OCI-M1 (cell line): ENCODE results near the gene PLPP2.

Experiments
- DNase-seq: peaks from one replicate; lab custom pipeline; 2025; lab: John Stamatoyannopoulos, UW

PLPP2 gene

DNA sequence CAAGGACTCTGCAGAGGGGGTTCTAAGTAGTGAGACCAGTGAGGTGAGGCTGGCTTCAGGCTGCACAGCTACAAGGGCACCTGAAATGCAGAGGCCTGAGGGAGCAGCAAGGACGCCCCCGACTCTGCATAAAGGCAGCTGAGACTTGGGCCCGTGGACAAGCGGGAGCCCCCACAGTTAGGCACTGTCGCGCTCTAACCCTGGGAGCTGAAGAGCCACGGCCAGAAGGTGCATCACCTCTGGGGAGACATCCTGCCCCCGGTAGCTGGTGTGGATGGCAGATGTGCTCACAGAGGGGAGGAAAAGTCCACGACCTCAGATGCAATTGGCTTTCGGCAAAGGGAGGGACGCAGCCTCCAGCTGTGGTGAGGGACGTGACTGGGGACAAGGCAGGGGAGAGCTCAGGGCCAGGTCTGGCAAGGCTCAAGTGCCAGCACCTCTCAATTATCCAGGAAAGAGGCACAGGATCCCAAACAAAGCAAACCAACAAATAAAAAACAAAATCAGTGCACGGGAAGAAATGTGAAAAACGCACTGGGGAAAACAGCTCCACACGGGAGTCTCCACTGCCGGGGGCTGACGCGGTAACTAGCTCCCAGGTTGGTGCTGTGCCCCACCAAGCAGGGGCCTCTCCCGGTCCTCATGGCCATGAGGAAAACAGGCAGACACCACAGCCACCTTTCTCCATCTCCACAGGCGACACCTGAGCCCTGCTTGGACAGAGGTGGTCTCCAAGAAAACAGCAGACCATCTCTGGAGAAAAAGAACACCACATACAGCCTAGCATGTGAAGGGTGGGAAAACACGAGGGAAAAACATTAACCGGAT is 23.0 kb upstream of the PLPP2 start:
- DNase-seq, result no peak

DNA sequence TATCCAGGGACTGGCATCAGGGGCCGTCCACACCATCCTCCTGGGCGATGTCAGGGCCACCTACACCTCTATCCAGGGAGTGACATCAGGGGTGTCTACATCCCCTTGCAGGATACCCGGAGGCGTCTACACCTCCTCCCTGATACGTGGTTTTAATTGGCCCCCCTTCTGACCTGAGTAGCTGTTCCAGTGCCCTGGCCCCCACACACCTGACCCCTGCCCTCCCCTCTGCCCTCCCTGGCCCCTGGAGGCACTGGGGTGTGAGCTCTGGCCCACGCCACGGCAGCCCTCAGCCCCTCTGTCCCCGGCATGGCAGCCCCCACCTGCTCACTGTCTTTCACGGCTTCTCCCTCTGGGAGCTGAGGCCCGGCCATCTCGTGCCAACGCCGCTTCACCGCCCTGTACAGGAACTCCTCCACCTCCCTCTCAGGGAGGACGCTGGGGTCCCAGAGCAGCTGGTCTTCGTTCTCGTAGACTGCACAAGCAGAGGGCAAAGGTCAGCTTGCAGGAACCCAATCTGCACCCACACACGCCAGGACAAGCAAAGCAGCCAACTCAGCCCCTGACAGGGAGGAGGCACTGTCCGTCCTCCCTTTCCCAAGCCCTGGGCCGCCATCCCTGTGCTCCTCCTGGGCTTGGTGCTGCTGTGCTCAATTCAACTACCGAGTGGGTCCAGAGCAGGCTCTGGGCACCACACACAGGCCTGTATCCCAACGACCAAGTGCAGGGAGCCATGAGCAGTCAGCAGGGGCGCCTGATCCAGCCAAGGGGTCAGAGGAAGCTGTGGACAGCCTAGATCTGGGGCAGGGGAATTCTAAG is 22.2 kb upstream of the PLPP2 start:
- DNase-seq, result no peak

DNA sequence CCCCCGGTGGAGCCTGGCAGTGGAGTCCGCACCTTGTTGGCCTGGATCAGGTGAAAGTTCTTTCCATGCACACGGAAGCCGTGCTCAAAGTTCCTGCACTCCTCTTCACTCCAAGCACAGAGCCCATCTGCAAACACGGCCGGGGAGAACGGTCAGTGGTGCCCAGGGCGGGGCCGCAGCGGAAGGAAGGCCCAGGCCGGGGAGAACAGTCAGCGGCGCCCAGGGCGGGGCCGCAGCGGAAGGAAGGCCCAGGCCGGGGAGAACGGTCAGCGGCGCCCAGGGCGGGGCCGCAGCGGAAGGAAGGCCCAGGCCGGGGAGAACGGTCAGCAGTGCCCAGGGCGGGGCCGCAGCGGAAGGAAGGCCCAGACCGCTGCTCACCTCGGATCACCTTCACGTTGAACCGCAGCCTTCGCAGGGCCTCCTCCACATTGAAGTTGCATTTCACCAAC is 20.6 kb upstream of the PLPP2 start:
- no peak for DNase-seq

DNA sequence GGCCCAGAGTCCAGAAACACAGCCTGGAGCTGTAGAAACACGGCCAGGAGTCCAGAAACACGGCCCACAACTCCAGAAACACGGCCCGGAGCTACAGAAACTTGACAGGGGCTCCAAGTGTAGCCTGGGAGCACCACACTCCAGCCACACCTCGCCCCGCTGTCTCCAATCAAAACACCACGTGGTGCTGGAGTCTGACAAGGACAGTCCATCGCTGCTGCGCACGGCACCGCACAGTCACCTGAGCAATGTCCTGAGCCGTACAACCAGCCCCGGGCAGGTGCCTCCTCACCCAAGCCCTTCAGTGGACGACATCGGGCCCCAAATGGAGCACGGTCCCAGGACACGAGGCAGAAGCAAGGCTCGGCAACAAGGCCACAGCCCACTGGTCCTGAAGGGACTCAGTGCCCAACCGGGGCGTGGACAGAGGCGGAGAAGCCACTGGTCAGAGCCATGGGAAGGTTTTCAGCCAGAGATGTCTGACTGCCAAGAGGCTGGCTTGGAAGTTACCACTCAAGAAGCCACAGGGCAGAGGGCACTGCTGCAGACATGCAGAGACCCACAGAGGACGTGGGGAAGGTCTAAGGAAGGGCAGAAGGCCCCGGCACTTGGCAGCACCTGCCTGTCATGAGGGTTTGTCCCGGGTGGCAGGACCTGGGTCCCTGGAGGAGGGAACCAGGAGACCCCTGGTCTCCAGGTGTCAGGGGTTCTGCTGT is 19.7 kb upstream of the PLPP2 start:
- DNase-seq, result no peak

DNA sequence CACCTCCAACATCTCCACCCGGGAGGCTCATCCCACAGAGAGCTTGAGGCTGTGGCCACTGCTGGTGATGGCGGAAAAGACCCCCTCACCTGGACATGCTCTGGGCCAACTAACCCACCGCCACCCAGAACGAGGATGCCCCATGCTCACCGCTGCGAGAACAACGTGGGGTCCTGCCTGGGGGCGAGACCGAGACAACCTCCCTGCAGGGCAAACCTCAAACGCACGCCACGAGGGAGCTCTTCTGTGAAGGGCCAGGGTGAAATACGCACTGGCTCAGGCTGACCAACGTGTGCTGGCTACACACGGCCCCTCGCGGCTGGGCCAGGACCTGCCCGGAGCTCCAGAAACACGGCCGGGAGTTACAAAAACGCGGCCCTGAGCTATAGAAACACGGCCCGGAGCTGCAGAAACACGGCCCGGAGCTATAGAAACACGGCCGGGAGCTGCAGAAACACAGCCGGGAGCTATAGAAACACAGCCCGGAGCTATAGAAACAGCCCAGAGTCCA is 19.0 kb upstream of the PLPP2 start:
- no peak for DNase-seq

DNA sequence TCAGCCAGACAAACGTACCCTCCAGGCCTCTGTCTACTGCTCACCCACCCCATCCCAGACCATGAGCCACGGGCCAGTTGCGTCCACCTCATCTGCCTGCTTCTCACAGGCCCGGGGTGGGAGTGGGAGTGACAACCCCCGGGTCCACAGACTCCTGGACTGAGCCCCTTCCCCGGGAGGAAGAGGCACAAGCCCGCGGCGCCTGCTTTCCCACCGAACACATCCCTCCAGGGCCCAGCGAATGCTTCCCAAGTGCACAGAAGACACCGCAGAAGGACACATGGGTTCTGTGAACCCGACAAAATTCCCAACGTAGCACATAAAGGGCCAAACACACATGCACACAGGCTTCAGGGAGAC is 18.0 kb upstream of the PLPP2 start:
- no peak for DNase-seq

DNA sequence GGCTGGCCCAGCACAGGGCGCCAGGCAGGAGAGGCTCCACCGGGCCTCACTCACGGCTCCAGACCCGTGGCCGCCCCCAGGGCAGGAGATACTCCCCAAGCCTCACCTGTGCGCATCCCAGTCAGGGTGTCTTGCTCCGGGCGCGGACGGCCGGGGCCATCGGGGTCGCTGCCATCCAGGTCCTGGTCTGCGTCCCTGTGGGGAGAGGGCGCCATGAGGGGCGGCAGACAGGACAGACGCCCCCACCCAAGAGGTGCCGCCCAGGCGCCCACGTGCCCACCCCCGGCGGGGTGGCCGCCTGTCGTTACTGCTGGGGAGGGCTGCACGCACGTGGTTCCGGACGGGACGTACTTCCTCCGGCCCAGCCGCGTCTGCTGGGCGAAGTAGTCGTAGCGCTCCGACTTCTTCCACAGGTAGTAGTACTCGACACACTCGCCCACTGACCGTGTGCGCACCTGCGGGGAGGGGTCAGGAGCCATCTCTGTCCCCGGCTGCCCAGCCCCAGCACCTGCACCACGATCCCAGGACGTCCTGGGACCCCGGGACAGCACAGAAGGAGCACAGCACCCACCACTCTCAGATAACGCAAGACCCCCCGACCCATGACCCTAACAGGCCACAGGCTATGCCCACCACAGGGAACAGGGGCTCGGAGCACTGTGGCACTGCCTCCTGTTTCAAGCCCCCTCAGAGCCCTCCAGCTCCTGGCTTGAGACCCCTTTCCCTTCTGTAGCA is 17.4 kb upstream of the PLPP2 start:
- no peak for DNase-seq

DNA sequence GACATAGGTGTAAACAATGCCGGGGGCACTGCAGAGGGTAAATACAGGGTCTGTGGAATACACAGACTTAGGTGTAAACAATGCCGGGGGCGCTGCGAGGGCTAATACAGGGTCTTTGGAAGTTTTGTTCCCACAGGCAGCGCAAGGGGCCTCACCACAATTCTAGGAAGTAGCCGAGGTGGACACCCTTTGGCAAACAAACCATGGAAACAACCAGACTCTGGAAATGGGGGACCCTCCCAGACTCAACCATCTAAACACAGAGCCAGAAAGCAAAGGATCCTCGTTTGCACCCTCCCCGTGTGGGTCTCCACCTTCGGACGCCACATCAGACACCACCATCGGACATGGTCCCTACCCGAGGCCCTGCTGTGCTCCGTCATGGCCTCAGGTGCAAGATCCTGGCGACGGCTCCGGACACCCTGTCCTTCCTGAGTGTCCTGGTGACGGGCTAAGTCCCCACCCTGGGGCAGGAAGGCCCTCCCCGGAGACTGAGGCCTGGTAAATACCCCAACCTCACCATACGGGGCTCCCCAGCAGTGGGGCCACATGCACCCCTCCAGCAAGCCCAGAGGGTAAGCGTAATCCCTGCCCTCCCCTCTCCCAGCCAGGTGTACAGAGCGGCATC is 16.7 kb upstream of the PLPP2 start:
- no peak for DNase-seq

DNA sequence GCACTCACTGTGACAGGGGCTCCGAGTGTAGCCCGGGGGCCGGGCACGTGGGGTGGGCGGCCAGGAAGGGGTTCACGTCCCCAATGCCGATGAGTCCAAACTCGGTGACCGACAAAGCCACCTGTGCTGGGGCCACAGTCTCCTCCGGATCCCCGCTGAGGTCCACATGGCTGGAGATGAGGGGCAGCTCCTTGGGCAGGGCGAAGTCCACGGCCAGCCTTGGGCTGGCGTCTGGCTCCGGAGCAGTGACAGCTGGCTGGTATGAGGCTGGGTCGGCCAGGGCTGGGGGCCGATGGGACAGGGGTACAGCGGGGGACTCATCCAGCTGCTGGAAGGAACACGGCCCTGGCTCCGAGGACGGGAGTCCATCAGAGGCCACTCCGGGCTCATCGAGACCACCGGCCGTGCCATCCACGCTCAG is 15.9 kb upstream of the PLPP2 start:
- DNase-seq, result no peak

DNA sequence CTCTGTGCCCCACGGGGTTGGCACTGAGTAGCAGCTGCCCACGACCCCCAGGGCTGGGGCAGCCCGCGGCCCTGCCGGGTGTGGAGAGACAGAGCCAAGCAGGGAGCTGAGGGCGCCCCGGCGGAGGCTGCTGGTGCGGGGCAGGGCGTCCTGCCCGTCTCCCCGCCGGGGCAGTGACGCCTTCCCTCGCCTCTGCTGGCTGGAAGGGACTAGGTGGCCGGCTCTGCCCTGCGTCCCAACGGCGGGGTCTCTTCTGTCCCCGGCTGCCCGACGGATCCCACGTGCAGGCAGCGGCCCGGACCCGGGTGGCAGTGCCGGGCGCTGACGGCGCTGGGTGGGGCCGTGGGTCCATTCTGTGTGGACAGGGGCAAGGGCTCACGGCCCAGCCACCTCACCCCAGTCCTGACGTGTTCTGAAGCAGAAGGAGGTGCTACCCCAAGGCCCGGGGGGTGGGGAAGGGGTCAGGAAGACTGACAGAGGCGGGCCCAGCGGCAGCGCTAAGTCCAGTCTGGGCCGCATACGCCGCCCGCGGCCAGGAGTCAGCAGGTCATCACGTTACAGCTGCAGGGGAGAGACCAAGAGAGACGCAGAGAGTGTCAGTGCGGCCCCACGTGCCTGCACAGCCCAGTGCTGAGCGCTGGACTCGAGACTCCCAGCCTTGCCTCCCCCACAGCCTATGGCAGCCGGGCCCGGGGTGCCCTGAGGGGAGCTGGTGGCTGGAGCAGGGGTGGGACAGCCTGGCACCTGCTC is 15.1 kb upstream of the PLPP2 start:
- DNase-seq, result no peak

DNA sequence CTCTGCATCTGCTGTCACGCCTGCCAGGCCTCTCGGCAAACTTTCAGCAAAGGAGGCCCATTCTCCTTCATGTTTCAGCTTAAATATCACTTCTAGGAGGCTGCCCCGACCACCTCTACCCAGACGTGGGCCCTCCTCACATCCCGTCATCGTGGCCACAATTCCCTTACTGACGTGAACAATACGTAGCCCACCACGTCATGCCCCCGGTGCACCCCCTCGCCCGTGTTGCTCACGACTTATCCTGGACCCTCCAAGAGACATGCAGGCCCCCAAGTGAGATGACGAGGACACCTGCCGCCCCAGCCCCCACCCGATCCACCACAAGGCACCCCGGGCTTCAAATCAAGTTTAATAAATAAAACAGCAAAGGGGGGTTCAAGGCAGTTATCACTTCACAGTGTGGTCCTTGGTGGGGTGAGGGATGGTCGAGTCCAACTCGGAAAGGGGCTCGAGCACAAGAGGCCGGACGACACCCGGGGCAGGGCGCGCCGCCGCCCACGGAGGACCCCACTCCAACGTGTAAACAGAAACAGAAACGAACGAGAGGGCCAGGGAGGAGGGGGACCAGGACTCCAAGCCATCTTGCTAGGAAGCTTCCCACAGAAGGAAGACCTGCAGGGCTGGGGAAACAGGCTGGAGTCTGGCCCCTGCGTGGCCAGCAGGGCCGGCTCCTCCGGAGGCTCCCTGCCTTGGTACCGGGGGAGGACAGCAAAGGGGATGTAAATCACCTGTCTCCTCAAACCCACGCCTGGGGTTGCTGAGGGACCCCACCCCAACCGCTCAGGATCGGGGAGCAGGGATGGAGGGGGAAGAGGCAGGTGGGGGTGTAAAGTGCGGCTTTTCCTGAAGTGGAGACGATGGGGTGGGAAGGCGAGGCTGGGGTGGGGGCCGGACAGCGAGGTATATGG is 14.3 kb upstream of the PLPP2 start:
- no peak for DNase-seq

DNA sequence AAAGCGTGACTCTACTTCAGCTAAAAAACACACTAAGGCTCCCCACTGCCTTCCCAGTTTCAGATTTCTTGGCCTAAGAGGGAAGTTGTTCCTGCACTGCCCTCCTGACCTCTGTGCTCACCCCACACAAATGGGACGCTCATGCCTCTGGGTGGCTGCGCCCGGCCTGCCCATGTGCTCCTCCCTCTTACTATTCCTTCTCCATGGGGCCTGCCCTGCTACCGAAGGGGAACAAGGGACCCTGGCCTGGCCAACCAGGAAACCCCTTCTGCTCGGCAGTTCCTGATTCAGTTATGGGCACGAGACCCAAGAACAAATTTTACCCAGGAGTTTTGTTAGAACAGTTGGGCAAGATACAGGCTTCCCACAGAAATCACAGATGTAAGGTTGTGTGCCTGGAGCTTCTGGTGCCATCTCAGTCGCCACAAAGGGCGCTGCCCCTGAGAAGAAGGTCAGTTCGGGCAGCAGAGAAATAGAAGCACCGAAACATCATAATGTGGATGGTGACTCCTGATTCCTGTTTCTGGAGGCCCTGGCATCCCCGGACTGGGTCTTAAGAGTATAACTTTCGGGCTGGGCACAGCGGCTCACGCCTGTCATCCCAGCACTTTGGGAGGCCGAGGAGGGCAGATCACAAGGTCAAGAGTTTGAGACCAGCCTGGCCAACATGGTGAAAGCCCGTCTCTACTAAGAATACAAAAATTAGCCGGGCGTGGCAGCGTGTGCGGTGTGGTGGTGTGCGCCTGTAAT is 5.4 kb upstream of the PLPP2 start:
- no peak for DNase-seq

DNA sequence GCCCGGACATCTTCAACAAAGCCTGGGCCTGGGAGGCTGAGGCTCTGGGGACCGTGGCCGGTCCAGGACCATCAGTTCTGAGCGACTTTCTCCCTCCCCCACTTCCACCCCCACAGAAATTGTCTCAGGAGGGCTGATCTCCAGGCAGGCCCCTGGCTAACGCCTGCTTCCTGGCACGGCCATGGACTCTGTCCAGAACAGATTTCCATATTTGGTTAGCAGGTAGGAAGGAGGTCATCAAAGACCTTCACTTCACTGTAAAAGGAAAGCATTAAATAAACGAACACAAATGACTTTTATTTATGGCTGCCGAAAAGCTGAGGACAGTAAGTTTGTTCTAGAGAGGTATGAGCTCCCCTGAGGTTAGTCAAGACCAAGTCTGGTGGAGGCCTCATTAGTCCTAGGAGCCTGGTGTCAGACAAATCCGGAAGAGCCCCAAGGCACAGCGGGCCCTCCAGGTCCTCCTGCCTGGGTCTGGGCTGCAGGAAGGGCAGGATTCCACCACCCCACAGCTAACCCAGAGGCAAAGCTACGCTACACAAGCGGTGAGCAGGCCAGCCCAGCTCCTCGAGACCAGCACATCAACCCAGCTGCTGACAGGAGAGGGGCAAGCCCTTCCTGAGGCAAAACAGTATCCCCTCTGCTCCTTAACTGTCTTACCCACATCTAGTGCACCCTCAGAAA is 4.6 kb upstream of the PLPP2 start:
- no peak for DNase-seq

DNA sequence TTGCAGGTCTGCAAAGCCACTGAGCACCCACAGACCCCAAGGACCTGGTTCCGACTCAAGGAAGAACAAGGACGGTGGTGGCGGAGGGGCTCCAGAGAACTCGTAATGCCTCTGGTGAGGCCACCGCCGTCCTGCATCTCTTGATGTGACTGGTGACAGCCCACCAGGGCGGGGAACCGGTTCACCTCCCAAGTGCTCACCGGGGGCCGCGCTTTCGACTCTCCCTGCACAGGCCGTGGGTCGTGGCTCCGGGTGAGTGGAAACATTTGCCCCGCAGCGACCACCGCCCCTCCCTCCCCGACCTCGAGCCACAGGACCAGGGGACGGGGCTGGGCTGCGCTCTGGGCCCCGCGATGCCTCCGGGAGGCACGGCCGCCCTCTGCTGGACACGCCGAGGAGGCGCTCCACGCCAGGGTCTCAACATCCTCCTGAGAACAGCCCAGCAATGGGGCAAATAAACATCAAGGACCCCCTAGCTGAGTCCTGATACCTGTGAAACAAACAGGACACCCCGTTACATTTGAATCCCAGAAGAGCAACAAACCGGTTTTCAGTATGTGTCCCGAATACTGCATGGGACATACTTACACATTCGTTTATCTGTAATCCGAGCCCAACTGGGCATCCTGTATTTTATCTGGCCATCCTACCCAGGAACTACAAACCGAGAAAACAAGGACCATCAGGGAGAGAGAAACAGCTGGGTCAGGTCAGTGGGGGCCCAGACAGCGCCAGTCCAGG is 3.9 kb upstream of the PLPP2 start:
- no peak for DNase-seq

DNA sequence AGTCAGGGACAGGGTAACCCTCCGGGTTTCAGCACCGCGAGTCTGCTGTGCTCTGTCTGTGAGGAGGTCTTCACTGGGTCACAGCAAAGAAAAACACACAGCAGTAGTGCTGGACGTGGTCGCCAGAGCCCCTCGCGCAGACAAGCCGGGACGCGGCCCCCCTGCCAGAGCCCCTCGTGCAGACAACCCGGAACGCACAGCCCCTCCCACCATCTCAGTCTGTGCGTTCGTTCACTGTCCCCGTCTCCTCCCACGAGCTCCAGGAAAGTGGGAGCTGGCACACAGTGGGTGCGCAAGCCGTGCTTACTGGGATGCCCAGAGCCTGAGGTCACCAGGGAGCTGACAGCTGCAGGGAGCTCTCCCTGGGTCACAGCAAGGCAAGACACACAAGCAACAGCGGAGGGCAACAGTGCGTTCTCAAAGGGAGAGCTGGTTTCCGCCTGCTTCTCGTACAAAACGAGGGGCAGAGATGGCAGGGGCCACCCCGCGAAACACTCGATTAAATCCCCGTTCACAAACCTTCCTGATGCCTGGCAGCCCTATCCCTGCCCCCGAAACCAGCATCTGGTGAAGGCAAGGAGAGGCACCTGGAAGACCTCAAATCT is 3.2 kb upstream of the PLPP2 start:
- no peak for DNase-seq

DNA sequence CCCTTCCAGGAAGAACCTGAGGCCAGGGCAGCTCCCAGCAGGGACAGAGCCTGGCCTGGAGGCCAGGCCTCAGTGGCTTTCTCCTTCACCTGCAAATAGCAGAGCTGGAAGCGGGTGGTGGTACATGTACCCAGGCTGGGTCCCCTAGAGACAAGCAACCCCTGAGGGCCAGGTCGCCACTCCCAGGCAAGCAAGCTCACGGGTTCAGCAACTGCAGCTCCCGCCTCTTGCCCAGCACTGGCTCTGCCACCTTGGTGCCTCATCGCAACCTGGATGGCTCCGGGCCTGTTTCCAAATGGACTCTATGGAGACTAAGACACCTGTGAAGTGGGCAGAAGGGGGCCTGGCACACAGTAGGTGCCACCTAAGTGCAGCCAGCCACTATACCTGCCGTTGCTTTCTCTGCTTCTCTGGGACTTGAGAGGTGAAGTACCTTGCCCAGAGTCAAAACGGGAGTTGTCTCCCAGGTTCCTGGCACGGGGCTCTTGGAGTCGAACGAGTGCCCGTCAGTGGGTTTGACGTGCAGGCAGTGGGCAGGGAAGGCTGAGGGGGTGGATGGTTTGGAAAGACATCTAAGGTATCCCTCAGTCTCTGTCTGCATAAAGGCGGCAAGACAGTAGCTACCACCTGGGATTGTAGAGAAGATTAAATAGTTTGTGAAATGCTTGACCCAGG is 2.4 kb upstream of the PLPP2 start:
- DNase-seq, result no peak
